Measurements from ENCODE around the gene SLC35A2.
A peak's percentile ranks its signal among the peaks of the same experiment; 100 is the strongest.

SLC35A2 gene

DNA sequence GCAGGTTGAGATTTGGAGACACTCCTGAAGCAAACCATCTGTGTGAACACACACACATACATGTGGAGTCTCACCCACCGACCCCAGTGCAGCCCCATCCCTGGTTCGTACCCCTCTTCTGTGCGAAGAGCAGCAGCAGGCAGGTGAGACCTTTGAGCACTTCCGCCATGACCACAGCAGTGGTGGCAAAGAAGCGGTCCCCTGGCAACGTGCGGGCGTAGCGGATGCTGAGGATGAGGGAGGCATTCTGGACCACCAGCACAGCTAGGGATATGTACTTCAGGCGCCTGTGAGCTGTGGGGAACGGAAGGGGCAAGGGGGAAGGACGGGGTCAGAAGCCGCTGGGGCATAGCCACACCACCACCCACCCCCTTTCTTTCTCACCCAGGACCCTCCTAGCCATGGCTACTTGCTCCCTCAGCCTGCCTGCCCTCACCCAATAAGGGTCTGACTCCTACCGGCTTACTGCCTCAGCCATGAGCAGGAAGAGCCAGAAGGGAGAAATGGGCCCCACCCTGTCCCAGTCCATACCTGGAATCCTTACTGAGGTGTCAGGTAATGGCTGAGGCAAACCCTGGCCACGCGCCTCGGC lies 1.6 kb downstream of the SLC35A2 start:
- Mint-ChIP-seq H3K4me3 (peak overlapping the region; percentile 12 to 93 (median 45)), H3K27me3 (ENCODE audit: low read depth) (no peaks in the 10 kb centered on the region), H3K36me3 (ENCODE audit: low read depth) (peaks cover 3% of the 10 kb centered on the region), H3K9me3 (peaks cover 10% of the 10 kb centered on the region), H3K4me1 (peaks cover 14% of the 10 kb centered on the region), H3K27ac (no peak overlapping the region)
- no peak for TF ChIP-seq CTCF (IDR thresholded peaks at IDR 0.05; ENCODE audit: unreplicated experiment in 3 of 3)

DNA sequence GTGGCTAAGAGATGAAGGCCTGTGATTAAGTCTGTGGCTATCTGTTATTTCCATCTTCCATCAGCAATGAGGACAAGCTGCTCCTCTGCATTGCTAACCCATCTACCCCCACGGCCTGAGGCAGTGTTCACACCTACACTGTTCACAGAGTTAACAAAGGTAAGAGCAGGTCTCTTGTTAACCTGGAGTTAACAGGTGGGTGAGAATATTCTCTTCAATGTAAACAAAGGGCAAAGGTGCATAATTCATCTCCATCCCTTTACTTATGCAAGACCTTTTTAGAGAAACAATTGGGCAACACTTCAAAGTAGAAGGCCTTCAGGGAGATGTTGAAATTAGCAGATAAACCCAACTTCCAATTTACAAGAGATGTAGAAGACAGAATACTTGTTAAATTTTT lies 2.8 kb downstream of the SLC35A2 start:
- Mint-ChIP-seq H3K9me3 (peaks cover 14% of the 10 kb centered on the region), H3K27ac (no peak overlapping the region), H3K27me3 (ENCODE audit: low read depth) (no peaks in the 10 kb centered on the region), H3K4me1 (peaks cover 14% of the 10 kb centered on the region), H3K36me3 (ENCODE audit: low read depth) (peaks cover 10% of the 10 kb centered on the region), H3K4me3 (peak overlapping the region; percentile 40 to 45 (median 43))
- TF ChIP-seq CTCF (IDR thresholded peaks at IDR 0.05; ENCODE audit: unreplicated experiment in 3 of 3): no peak

GRCh38 chrX:48905090-48905790 lies 6.2 kb downstream of the SLC35A2 start:
- Mint-ChIP-seq H3K27ac (no peak overlapping the region), H3K4me3 (no peak overlapping the region), H3K36me3 (ENCODE audit: low read depth) (peaks cover 25% of the 10 kb centered on the region), H3K27me3 (ENCODE audit: low read depth) (no peaks in the 10 kb centered on the region), H3K9me3 (peaks cover 13% of the 10 kb centered on the region), H3K4me1 (no peaks in the 10 kb centered on the region)
- TF ChIP-seq CTCF (IDR thresholded peaks at IDR 0.05; ENCODE audit: unreplicated experiment in 3 of 3): no peak

DNA sequence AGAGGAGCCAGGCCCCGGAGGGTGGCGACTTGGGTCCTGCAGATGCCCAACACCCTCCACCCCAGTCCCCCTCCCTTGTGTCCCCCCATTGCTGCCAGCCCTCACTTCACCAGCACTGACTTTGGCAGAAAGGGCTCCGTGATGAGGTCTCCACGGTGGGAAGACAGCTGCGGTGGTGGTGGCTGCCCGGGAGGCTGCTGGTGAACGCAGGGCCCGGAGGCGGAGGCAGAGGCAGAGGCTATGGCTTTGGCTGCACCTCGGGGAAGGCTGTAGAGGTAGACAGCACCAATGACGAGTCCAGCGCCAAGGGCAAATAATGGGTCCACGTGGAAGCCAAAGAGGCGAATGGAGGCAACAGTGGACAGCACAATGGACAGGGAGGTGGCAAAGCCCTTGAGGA lies 6.8 kb downstream of the SLC35A2 start:
- H3K4me3 Mint-ChIP-seq: no peak overlapping the region
- no peak overlapping the region for H3K27ac Mint-ChIP-seq
- no peaks in the 10 kb centered on the region for H3K27me3 Mint-ChIP-seq (ENCODE audit: low read depth)
- no peaks in the 10 kb centered on the region for H3K4me1 Mint-ChIP-seq
- peaks cover 25% of the 10 kb centered on the region for H3K36me3 Mint-ChIP-seq (ENCODE audit: low read depth)
- no peak for TF ChIP-seq CTCF (IDR thresholded peaks at IDR 0.05; ENCODE audit: unreplicated experiment in 3 of 3)
- H3K9me3 Mint-ChIP-seq: peaks cover 13% of the 10 kb centered on the region

- Mint-ChIP-seq H3K9me3 (peaks cover 13% of the 10 kb centered on the region), H3K27me3 (ENCODE audit: low read depth) (no peaks in the 10 kb centered on the region), H3K4me1 (no peaks in the 10 kb centered on the region), H3K36me3 (ENCODE audit: low read depth) (peaks cover 25% of the 10 kb centered on the region), H3K4me3 (no peak overlapping the region), H3K27ac (no peak overlapping the region)
- TF ChIP-seq CTCF (IDR thresholded peaks at IDR 0.05; ENCODE audit: unreplicated experiment in 3 of 3): no peak
Observed at GRCh38 chrX:48904180-48904579, 7.3 kb downstream of the SLC35A2 start.

DNA sequence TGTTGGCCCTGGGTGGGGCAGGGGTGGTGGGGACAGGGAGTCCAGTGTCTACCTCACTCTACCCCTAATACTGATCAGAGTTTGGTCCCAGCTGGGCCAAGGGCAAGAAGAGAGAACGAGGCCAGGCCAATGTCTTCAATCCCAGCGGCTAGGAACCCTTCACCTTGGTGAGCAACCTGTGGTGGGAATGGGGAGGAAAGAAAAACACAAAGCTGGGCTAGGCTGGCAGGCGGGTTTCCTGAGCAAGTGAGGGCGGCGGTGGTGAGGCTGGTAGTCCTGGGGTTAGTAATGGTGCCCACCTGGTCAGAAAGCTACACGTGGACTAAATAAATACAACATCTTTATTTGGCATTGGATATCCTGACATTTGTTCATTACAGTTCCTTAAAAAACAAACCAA lies 8.2 kb downstream of the SLC35A2 start:
- no peak overlapping the region for H3K27ac Mint-ChIP-seq
- H3K4me3 Mint-ChIP-seq: no peak overlapping the region
- TF ChIP-seq CTCF (IDR thresholded peaks at IDR 0.05; ENCODE audit: unreplicated experiment in 3 of 3): no peak
- peaks cover 13% of the 10 kb centered on the region for H3K9me3 Mint-ChIP-seq
- H3K36me3 Mint-ChIP-seq (ENCODE audit: low read depth): peaks cover 25% of the 10 kb centered on the region
- H3K4me1 Mint-ChIP-seq: no peaks in the 10 kb centered on the region
- H3K27me3 Mint-ChIP-seq (ENCODE audit: low read depth): no peaks in the 10 kb centered on the region
